HG03159 (cell line): Measurements from ENCODE around the gene ZNF577.
"Not testable (repeated sequence)": the region's sequence is repeated elsewhere in the genome, so short reads cannot be mapped to it uniquely, and the experiment has no call there.

Source experiments
- ATAC-seq: cut with Tn5 transposase; IDR thresholded peaks from one replicate; pipeline ENCODE4 v1.9.1; 2021; ENCODE audit warnings: mild to moderate bottlenecking, moderate library complexity; ENCODE audit not compliant: unreplicated experiment

Gene ZNF577

DNA sequence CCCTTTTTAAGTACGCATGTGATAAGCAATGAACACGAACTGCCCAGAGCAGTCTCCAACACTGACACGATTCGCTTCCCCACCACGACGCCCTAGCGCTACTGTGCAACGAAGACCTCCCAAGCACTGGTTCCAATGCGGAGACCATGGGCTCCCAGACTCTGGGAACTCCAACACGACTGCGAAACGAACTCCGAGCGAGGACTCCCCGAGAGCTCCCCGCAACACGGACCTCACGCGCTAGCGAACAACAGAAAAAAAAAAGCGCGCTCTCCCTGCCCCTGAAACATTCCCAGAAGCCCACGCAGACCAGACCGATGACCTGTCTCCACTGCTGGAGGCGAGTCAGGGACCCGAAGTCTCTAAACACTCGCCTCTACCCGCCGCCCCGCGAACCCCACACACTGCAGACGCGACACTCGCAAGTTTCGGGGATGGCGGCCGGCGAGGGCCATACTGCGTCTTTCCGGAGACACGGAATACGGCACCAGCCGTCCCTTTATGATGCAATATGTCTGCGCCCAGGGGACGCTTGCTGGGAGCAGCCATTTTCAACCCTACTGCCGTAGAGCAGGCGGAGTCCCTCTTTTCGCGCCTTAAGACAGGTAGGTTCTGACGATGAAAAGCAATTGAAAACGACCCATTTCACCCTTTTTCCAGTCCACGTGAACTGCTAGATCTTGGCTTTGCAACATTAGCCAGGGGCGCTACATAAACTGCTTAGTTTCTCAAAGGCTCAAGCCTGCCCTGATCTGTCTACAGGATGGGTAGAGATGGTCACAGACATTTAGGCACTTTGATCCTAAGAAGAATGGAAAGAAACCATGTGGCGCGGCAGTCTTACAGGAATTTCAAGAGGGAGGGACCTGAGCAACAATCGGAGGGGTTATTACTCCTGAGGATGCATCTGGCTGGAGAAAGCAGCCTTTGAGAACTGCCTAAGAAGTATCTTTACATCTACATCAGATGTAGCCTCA lies at the start of gene ZNF577:
Gene ZNF577 (minus strand): TSS at position 430 of the 977 bp plus-strand sequence. CDS start 7,569 bp downstream, outside the sequence.
- no peak for ATAC-seq

DNA sequence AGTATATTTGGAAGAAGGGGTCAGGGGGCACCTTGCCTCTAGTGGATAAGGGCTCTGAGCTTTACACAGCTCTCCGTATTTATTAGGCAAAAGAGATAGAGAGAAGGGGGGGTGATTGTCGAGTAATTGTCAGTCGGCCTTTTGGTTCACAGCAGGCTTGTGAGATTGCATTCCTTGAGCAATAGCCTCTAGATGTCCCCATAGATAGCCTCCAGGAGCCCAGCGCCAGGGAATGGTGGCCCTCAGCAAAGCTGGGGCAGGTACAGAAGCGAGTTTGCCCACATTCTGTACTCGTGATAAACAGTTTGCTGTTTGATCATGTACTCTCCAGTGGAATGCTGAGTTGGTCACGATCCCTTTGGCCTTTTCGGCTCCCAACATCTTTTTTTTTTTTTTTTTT lies 44.2 kb upstream of the ZNF577 start:
- ATAC-seq = no peak

DNA sequence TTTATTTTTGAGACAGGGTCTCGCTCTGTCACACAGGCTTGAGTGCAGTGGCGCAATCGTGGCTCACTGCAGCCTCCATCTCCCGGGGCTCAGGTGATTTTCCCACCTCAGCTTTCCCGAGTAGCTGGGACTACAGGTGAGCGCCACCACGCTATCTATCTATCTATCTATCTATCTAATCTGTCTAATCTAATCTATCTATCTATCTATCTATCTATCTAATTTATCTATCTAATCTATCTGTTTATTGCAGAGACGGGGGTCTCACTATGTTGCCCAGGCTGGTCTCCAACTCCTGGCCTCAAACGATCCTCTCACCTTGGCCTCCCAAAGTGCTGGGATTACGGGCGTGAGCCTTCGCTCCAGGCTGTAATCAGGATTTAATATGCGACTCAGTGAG lies 40.1 kb upstream of the ZNF577 start:
- no peak for ATAC-seq

DNA sequence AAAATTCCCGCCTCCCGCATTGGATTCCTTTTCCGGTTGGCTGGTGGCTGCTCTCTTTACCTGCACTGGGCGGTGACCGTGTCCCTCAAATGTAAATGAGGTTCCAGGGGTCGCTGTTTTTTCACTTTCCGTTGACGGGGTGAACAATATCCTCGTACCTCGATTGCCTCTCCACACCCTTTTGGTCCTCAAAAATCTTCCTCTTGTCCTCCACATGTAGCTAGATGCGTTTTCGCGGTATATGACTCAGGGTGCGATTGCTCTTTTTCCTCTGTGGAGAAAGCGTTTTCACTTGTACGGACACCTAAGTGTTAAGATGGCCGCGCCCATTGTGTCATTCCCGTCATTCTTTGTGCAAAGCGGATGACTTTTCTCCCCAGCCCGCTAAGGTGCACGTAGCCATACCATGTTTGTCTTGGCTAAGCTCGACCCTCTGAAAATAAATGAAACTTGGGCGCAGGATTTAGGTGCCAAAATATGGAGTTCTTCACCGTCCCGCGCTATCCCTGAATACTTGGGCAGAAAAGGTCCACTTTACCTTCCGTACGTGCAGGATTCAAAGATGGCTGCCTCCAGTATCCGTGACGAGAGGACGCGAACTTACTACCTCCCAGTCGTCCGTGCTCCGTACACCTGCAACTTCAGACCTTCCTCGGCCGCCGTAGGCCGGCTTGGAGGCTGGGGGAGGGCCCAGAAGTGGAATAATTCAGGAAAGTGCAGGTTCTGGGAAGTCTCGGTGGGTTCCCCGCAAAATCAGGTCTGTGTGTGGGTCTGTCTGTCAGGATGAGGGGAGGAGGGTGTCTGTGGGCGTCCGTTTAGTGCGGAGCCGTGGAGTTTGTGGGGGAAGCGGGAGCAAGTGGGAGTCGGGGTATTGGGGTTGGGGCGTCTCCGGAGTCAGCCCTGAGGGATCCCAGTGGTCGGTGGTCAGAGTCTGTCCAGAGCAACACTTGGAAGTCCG lies 39.3 kb upstream of the ZNF577 start, which contains the start of gene ZNF613:
Gene ZNF613 (plus strand): TSS at position 689 of the 958 bp plus-strand sequence. CDS start 8,749 bp downstream, outside the sequence.
- ATAC-seq = peak; percentile 76

DNA sequence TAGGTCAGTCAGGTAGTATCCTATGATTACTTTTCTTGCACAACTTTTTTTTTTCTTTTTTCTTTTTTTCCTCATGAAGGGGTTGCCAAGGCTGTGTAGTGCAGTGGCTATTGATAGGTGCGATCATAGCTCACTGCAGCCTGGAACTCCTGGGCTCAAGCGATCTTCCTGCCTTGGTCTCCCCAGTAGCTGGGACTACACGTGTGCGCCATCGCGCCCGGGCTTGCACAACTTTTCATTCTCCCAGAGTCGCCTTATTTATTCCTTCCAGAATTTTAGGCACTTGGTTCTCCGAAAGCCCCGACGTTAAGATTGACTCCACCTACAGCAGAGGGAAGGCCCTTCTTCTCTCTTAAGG lies 38.7 kb upstream of the ZNF577 start:
- ATAC-seq = no peak

DNA sequence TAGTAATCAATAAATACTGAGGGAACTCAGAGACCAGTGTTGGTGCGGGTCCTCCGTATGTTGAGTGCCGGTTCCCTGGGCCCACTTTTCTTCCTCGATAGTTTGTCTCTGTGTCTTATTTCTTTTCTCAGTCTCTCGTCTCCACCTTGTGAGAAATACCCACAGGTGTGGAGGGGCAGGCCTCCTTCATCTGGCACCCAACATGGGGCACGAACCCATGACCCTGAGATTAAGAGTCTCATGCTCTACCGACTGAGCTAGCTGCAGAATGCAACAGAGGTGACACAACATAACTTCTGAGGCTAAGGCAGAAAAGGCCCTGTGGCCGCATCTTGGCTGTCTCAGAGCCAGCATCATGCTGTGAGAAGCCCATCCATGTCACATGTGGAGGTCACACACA lies 34.2 kb upstream of the ZNF577 start:
- ATAC-seq = no peak

DNA sequence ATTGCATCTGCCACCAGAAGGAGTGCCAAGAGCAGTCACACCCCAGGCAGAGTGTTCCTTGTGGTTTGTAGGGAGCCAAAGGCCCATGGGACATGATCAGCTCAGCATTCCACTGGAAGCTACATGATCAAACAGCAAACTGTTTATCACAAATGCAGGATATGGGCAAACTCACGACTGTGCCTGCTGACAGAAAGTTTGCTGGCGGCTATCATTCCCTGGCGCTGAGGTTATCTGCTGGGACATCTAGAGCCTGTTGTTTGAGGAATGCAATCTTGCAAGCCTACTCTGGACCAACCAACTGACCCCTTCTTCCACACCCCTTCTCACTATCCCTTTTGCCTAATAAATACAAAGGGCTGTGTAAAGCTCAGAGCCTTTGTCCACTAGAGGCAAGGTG lies 31.9 kb upstream of the ZNF577 start:
- ATAC-seq = no peak

DNA sequence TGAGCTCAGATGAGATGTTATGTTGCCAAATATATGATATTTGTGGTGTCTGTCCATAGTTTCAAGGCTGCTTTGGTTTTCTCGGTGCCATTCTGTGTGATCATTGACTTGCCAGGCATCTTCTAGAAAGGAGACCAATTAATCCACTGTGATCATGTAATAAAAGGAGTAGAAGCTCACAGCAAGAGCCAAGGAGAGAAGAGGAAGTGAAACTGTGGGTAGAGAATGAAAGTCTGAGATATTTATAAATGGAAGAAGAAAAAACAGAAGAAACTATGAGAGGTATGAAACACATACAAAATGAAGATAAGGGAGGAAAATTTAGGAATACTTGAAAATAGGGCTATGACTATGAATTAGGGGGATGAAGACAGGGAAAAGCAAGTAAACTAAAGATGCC lies 28.4 kb upstream of the ZNF577 start:
- ATAC-seq = no peak

DNA sequence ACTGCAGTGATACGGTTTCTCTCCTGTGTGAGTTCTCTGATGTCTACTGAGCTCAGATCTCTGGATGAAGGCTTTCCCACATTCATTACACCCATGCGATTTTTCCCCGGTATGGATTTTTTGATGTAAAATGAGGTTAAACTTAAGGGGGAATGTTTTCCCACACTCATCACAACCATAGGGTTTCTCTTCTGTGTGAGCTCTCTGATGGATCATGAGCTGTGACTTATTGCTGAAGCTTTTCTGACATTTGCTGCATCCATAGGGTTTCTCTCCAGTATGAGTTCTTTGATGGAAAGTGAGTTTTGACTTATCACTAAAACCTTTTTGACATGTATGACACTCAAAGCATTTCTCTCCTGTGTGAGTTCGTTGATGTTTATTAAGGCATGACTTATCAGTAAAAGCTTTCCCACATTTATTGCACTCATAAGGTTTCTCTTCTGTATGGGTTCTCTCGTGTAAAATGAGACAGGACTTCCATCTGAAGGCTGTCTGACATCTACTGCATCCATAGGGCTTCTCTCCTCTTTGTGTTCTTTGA lies 27.6 kb upstream of the ZNF577 start:
- no peak for ATAC-seq

DNA sequence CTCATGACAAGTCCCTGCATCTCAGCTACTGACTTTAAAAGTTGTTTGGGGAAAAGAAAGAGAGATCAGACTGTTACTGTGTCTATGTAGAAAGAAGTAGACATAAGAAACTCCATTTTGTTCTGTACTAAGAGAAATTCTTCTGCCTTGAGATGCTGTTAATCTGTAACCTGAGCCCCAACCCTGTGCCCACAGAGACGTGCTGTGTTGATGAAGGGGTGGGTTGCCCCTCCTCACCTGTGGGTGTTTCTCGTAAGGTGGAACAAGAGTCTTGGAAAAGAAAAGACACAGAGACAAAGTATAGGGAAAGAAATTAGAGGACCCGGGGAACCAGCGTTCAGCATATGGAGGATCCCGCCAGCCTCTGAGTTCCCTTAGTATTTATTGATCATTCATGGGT lies 20.2 kb upstream of the ZNF577 start:
- ATAC-seq = not testable (repeated sequence)

DNA sequence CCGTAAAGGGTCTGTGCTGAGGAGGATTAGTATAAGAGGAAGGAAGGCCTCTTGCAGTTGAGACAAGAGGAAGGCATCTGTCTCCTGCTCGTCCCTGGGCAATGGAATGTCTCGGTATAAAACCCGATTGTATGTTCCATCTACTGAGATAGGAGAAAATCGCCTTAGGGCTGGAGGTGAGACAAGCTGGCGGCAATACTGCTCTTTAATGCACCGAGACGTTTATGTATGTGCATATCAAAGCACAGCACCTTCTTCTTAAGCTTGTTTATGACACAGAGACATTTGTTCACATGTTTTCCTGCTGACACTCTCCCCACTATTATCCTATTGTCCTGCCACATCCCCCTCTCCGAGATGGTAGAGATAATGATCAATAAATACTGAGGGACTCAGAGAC lies 18.4 kb upstream of the ZNF577 start:
- not testable (repeated sequence) for ATAC-seq

DNA sequence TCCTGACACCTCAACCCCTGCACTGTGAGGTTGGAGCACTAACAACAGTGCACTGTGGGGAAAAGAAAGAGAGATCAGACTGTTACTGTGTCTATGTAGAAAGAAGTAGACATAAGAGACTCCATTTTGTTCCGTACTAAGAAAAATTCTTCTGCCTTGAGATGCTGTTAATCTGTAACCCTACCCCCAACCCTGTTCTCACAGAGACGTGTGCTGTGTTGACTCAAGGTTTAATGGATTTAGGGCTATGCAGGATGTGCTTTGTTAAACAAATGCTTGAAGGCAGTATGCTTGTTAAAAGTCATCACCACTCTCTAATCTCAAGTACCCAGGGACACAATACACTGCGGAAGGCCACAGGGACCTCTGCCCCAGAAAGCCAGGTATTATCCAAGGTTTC lies 17.9 kb upstream of the ZNF577 start:
- ATAC-seq = not testable (repeated sequence)

DNA sequence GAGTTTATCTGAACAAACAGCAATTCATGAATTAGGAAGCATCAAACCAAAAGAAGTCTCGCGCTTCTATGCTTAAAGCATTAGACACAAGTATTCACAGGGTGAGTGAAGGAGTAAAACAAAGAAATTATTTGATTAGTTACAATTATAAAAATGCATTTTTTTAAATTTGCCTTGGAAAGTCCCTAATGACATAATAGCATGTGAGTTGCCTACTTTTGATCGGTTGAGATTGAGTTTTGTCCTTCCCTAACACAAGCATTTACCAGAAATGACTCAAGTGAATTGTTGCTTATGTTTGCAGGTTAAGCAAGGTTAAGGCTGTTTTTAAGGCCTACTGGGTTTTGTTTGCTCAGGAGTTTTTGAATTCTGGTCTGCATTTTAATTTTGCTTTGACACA lies 17.5 kb upstream of the ZNF577 start:
- no peak for ATAC-seq

DNA sequence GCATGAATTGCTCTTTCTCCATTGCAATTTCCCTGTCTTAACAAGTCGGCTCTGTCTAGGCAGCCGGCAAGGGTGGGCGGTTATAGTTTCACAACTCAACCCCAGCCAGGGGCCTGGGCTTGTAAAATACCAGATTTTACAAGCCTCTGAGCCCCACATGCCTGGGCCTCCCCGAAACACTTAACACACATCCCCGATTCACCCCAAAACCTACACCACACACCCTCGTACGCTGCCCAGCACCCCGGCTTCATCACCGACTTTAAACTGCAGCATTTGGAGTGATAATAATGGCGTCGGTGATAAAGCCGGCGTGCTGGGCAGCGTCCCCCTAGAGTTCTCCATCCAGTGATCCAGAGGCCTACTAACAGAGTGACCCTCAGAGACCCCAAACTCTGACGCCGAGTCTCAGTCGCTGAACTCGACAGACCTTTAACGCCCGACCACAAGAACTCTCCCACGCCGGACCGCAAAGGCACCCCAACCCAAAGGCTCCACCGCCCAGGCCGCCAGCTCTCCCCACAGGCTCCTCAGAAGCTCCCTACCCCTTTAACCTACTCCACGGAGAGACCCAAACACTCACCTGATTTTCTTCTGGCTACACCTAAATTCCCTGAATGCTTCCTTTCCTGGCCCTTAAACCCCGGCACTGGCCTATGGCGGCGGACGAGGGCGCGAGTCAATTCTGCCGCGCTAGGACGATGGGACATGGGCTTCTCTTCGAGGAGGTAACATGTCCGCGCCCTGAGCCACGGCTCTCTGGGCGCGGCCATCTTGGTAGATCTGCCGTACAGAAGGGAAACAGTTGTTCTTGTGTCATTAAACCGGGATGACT lies 16.8 kb upstream of the ZNF577 start, which contains the start of gene ZNF649:
Gene ZNF649 (minus strand): TSS at position 687 of the 835 bp plus-strand sequence. CDS start 4,910 bp downstream, outside the sequence.
- peak; percentile 82 for ATAC-seq

DNA sequence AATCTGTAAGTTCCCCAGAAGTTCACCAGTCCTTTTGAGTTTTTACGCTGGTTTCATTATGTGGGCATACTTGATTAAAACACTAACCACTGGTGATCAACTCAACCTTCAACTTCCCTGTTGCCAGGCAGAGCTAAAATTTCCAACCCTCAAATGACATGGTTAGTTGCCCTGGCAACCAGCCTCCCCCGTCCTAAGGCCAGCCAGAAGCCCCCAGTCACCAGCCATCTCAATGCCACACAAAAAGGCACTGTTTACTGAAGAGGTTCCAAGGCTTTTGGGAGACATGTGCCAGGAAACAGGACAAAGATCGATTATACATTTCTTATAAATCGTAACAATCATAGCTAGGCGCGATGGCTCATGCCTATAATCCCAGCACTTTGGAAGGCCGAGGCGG lies 15.4 kb upstream of the ZNF577 start:
- ATAC-seq = no peak

DNA sequence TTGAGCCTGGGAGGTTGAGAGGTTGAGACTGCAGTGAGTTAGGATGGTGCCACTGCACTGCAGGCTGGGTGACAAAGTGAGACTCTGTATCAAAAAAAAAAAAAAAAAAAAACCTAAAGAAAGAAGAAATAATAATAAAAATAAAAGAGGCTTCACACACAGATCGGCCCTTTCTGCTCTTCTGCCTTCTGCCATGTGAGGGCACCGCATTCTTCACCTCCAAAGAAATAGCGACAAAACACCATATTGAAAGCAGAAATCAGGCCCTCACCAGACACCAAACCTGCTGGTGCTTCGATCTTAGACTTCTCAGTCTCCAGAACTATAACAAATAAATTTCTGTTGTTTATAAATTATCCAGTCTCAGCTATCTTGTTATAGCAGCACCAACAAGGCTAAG lies 14.1 kb upstream of the ZNF577 start:
- no peak for ATAC-seq

DNA sequence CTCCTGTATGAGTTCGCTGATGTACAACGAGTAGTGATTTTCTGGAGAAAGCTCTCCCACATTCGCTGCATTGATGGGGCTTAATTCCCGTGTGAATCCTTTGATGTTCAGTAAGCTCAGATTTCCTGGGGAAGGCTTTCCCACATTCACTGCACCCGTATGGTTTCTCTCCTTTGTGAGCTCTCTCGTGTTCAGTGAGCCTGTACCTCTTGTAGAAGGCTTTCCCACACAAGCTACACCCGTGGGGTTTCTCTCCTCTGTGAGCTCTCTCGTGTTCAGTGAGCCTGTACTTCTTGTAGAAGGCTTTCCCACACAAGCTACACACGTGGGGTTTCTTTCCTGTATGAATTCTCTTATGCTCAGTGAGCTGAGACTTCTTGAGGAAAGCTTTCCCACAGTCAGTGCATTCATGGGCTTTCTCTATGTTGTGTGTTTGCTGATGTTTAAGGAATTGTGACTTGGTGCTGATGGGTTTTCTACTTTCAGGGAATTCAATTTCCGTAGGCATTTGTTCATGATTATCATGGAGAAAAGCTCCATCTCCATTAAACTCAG lies 3.5 kb upstream of the ZNF577 start:
- no peak for ATAC-seq

DNA sequence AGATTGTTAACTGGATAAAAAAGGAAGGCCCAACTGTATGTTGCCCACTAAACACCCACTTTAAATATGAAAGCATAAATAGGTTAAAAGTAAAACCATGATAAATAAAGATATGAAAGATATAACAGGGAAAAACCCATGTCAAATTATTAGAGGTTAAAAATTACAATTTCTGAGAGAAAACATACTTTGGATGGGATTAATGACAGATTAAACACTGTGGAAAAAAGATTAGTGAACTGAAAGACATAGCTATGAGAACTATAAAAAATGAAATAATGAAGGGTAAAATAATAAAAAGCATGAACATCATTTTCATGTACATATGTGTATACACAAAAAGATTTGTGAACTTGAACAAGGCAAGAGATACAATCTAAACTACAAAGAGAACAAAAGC lies 2.2 kb upstream of the ZNF577 start:
- no peak for ATAC-seq

DNA sequence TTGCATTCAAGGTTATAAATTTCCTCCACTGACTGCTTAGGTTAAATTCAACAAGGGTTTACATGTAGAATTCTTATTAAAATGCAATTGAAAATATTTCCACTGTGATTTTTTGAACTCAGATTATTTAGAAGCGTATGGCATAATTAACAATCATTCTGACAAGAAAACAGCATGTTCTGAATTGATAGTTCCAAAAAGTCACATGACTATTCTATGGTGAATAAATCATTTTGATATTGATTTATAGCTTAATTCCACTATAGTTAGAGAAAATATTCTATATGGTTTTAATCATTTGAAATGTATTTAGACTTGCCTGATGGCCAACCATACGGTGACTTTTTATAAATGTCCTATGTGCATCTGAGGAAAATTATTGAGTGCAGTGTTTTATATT lies 3.0 kb downstream of the ZNF577 start:
- no peak for ATAC-seq

DNA sequence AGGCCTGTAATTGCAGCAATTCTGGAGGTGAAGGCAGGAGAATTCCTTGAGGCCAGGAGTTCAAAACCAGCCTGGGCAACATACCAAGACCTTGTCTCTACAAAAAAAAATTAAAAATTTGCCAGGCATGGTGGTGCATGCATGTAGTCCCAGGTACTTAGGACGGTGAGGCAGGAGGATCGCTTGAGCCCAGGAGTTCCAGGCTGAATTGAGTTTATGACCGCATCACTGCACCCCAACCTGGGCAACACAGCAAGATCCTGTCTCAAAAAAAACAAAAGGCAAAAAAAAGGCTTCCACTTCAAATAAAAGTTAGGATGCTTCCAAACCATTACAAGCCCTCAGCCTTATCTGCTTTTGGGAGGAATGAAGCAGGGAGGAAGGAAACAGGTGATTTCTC lies 5.2 kb downstream of the ZNF577 start:
- no peak for ATAC-seq
